HG02610 (cell line): ENCODE measurements around the gene CACNA2D4.

ENCODE experiments used
- ATAC-seq: cut with Tn5 transposase; IDR thresholded peaks from one replicate; pipeline ENCODE4 v1.9.1; 2021; ENCODE audit warnings: mild to moderate bottlenecking, moderate library complexity; ENCODE audit not compliant: unreplicated experiment

Gene CACNA2D4

GRCh38 chr12:1806301-1807086, 112.0 kb downstream of the CACNA2D4 start:
- ATAC-seq = no peak

- no peak for ATAC-seq
Measured at GRCh38 chr12:1805441-1806081, 112.9 kb downstream of the CACNA2D4 start.

- peak; percentile 82 for ATAC-seq
Measured at GRCh38 chr12:1804545-1805332, 113.7 kb downstream of the CACNA2D4 start.

- no peak for ATAC-seq
Measured at GRCh38 chr12:1803736-1804135, 114.7 kb downstream of the CACNA2D4 start.

GRCh38 chr12:1801303-1801975, 117.0 kb downstream of the CACNA2D4 start:
- no peak for ATAC-seq

- no peak for ATAC-seq
Measured at GRCh38 chr12:1800401-1801302, 117.8 kb downstream of the CACNA2D4 start.

- no peak for ATAC-seq
Measured at GRCh38 chr12:1799882-1800400, 118.5 kb downstream of the CACNA2D4 start.

GRCh38 chr12:1799051-1799881, 119.2 kb downstream of the CACNA2D4 start:
- no peak for ATAC-seq

GRCh38 chr12:1798641-1799020, 119.8 kb downstream of the CACNA2D4 start:
- ATAC-seq = no peak

GRCh38 chr12:1797991-1798640, 120.3 kb downstream of the CACNA2D4 start:
- ATAC-seq = no peak

GRCh38 chr12:1797011-1797901, 121.2 kb downstream of the CACNA2D4 start:
- no peak for ATAC-seq

GRCh38 chr12:1796515-1797010, 121.9 kb downstream of the CACNA2D4 start:
- ATAC-seq = peak; percentile 11

GRCh38 chr12:1795785-1796514, 122.5 kb downstream of the CACNA2D4 start:
- peak; percentile 93 for ATAC-seq

- ATAC-seq = no peak
Measured at GRCh38 chr12:1795221-1795784, 123.1 kb downstream of the CACNA2D4 start.

GRCh38 chr12:1794440-1795090, 123.9 kb downstream of the CACNA2D4 start:
- ATAC-seq = no peak
